Measurements from ENCODE around the gene GSC2. TPM values are rescaled to one million over a fixed set of nuclear protein-coding genes. Genes with fewer than 3 reads are reported as not detected.

GSC2 gene
- total RNA-seq, 6 experiments from 2014 or later, result not detected

- ATAC-seq (no peak), DNase-seq (no peak)
- peaks cover 0 to 43% (median 20%) of the 10 kb centered on the region in 4 donors for H3K36me3 ChIP-seq
- peaks cover 0 to 6% (median 3%) of the 10 kb centered on the region in 4 donors for H3K4me1 ChIP-seq
- H3K27ac ChIP-seq, result no peak overlapping the region
- intact Hi-C loops (cut with DNase I), result no loop called here
- no peaks in the 10 kb centered on the region for H3K27me3 ChIP-seq
- TF ChIP-seq CTCF (IDR thresholded peaks at IDR 0.05) (no peak), POLR2A (IDR thresholded peaks at IDR 0.05) (no peak)
- H3K4me3 ChIP-seq, result no peak overlapping the region
- no peaks in the 10 kb centered on the region for H3K9me3 ChIP-seq
- WGBS (ENCODE audit: insufficient coverage, low coverage, low lambda C conversion rate, missing lambda C conversion rate), result 50% methylated on average over 1 of the region's 5 CpGs
Observed at GRCh38 chr22:19139974-19140373, 10.1 kb downstream of the GSC2 start.

GRCh38 chr22:19139001-19139356 lies 11.1 kb downstream of the GSC2 start:
- Histone ChIP-seq H3K9me3 (no peaks in the 10 kb centered on the region), H3K27ac (no peak overlapping the region), H3K36me3 (peaks cover 0 to 53% (median 20%) of the 10 kb centered on the region in 4 donors), H3K4me1 (peaks cover 0 to 6% (median 3%) of the 10 kb centered on the region in 4 donors), H3K27me3 (no peaks in the 10 kb centered on the region), H3K4me3 (no peak overlapping the region)
- ATAC-seq, result no peak
- no peak for DNase-seq
- no peak for TF ChIP-seq CTCF (IDR thresholded peaks at IDR 0.05)
- TF ChIP-seq POLR2A (IDR thresholded peaks at IDR 0.05), result no peak
- intact Hi-C loops (cut with DNase I), result no loop called here
- WGBS (ENCODE audit: insufficient coverage, low coverage, low lambda C conversion rate, missing lambda C conversion rate), result no CpG with 5 or more reads among the region's 9 CpGs

- DNase-seq, result no peak
- Histone ChIP-seq H3K36me3 (peaks cover 0 to 55% (median 22%) of the 10 kb centered on the region in 4 donors), H3K9me3 (no peaks in the 10 kb centered on the region), H3K27ac (no peak overlapping the region), H3K4me3 (no peak overlapping the region), H3K4me1 (peaks cover 0 to under 1% (median under 1%) of the 10 kb centered on the region in 4 donors), H3K27me3 (no peaks in the 10 kb centered on the region)
- no peak for ATAC-seq
- intact Hi-C loops (cut with DNase I), result no loop called here
- TF ChIP-seq CTCF (IDR thresholded peaks at IDR 0.05) (no peak), POLR2A (IDR thresholded peaks at IDR 0.05) (no peak)
- no CpG with 5 or more reads among the region's 15 CpGs for WGBS (ENCODE audit: insufficient coverage, low coverage, low lambda C conversion rate, missing lambda C conversion rate)
Observed at GRCh38 chr22:19138217-19139000, 11.7 kb downstream of the GSC2 start.

- H3K9me3 ChIP-seq, result no peaks in the 10 kb centered on the region
- no peaks in the 10 kb centered on the region for H3K4me1 ChIP-seq
- no peaks in the 10 kb centered on the region for H3K27me3 ChIP-seq
- WGBS (ENCODE audit: insufficient coverage, low coverage, low lambda C conversion rate, missing lambda C conversion rate), result no CpG with 5 or more reads among the region's 11 CpGs
- intact Hi-C loops (cut with DNase I), result no loop called here
- H3K27ac ChIP-seq, result no peak overlapping the region
- DNase-seq, result no peak
- H3K36me3 ChIP-seq, result peaks cover 0 to 55% (median 21%) of the 10 kb centered on the region in 4 donors
- H3K4me3 ChIP-seq, result no peak overlapping the region
- ATAC-seq, result peak in 1 of 4 donors; percentile 12
- TF ChIP-seq CTCF (IDR thresholded peaks at IDR 0.05) (no peak), POLR2A (IDR thresholded peaks at IDR 0.05) (no peak)
Observed at GRCh38 chr22:19137384-19138216, 12.5 kb downstream of the GSC2 start.

Data from right lobe of liver (tissue), 6 donors.